ENCODE data around the gene BRMS1. TPM values are rescaled to one million over a fixed set of nuclear protein-coding genes. Genes with fewer than 3 reads are reported as not detected.

The BRMS1 gene
- total and polyA plus RNA-seq, 5 donors: 12.7 to 26.0 (median 15.0) TPM

GRCh38 chr11:66317723-66318599, 26.9 kb downstream of the BRMS1 start:
- peak; percentile 4 to 15 for ATAC-seq
- no peaks in the 10 kb centered on the region for H3K9me3 ChIP-seq (ENCODE audit: control insufficient read depth, low read length)
- peak; percentile 74 to 86 (median 83) for DNase-seq

GRCh38 chr11:66317322-66317722, 27.6 kb downstream of the BRMS1 start:
- Histone ChIP-seq H3K27me3 (ENCODE audit: control insufficient read depth, insufficient read depth) (no peaks in the 10 kb centered on the region), H3K27ac (ENCODE audit: low read length) (peak overlapping the region; percentile 82), H3K4me3 (ENCODE audit: low read length) (peak overlapping the region; percentile 47), H3K9me3 (ENCODE audit: control insufficient read depth, low read length) (no peaks in the 10 kb centered on the region), H3K4me1 (ENCODE audit: control insufficient read depth, insufficient read depth, low read length) (peaks cover 5% of the 10 kb centered on the region)
- 4% methylated on average over 14 of the region's 14 CpGs for WGBS
- ATAC-seq (peak; percentile 6 to 12), DNase-seq (peak; percentile 51 to 87 (median 86))
- intact Hi-C loops (cut with DNase I): loop anchor here in 2 of 4 donors (2.0 to 10.0 kb wide), 2 partner anchors 53 to 67 kb away; partner anchors contain the start of gene SLC29A2 (in 1 of the 2)

More at GRCh38 chr11:66317723-66318599, 26.9 kb downstream of the BRMS1 start:
- Histone ChIP-seq H3K27me3 (ENCODE audit: control insufficient read depth, insufficient read depth) (no peaks in the 10 kb centered on the region), H3K4me1 (ENCODE audit: control insufficient read depth, insufficient read depth, low read length) (peaks cover 5% of the 10 kb centered on the region), H3K4me3 (ENCODE audit: low read length) (no peak overlapping the region), H3K27ac (ENCODE audit: low read length) (peak overlapping the region; percentile 82)
- WGBS: 27% methylated on average over 16 of the region's 16 CpGs
- intact Hi-C loops (cut with DNase I): loop anchor here in 2 of 4 donors (2.0 to 10.0 kb wide), 2 partner anchors 53 to 67 kb away; partner anchors contain the start of gene SLC29A2 (in 1 of the 2)

- Histone ChIP-seq H3K9me3 (ENCODE audit: control insufficient read depth, low read length) (no peaks in the 10 kb centered on the region), H3K27me3 (ENCODE audit: control insufficient read depth, insufficient read depth) (no peaks in the 10 kb centered on the region), H3K4me3 (ENCODE audit: low read length) (peak within 1 kb of the TSS; percentile 47), H3K4me1 (ENCODE audit: control insufficient read depth, insufficient read depth, low read length) (peaks cover 5% of the 10 kb centered on the region), H3K27ac (ENCODE audit: low read length) (peak within 1 kb of the TSS; percentile 82)
- intact Hi-C loops (cut with DNase I): loop anchor here in 2 of 4 donors (2.0 to 10.0 kb wide), 2 partner anchors 54 to 68 kb away; partner anchors contain the start of gene SLC29A2 (in 1 of the 2)
- WGBS: 6% methylated on average over 29 of the region's 29 CpGs
- DNase-seq (peak; percentile 86 to 96 (median 96)), ATAC-seq (peak; percentile 59 to 70)
Observed at GRCh38 chr11:66316849-66317251, 28.1 kb downstream of the BRMS1 start, which contains the start of gene CD248. Gene CD248 (minus strand): TSS chr11:66317044. CDS start chr11:66317027, 17 bp downstream.

GRCh38 chr11:66315921-66316811, 28.7 kb downstream of the BRMS1 start:
- 60% methylated on average over 52 of the region's 52 CpGs for WGBS
- Histone ChIP-seq H3K27me3 (ENCODE audit: control insufficient read depth, insufficient read depth) (no peaks in the 10 kb centered on the region), H3K9me3 (ENCODE audit: control insufficient read depth, low read length) (no peaks in the 10 kb centered on the region), H3K4me3 (ENCODE audit: low read length) (peak overlapping the region; percentile 47), H3K4me1 (ENCODE audit: control insufficient read depth, insufficient read depth, low read length) (peaks cover 5% of the 10 kb centered on the region), H3K27ac (ENCODE audit: low read length) (peak overlapping the region; percentile 37)
- peak in 2 of 3 donors; percentile 65 to 70 for DNase-seq
- no peak for ATAC-seq
- intact Hi-C loops (cut with DNase I): loop anchor here in 2 of 4 donors (2.0 to 10.0 kb wide), 2 partner anchors 55 to 69 kb away; partner anchors contain the start of gene SLC29A2 (in 1 of the 2)

GRCh38 chr11:66315498-66315885, 29.4 kb downstream of the BRMS1 start:
- peak in 2 of 3 donors; percentile 50 to 51 for DNase-seq
- 82% methylated on average over 14 of the region's 14 CpGs for WGBS
- peaks cover 5% of the 10 kb centered on the region for H3K4me1 ChIP-seq (ENCODE audit: control insufficient read depth, insufficient read depth, low read length)
- intact Hi-C loops (cut with DNase I): loop anchor here in 1 of 4 donors (10.0 kb wide), 1 partner anchor 69 kb away; no protein-coding TSS in a partner anchor
- no peaks in the 10 kb centered on the region for H3K27me3 ChIP-seq (ENCODE audit: control insufficient read depth, insufficient read depth)
- peak overlapping the region; percentile 47 for H3K4me3 ChIP-seq (ENCODE audit: low read length)
- H3K9me3 ChIP-seq (ENCODE audit: control insufficient read depth, low read length): no peaks in the 10 kb centered on the region
- no peak for ATAC-seq
- H3K27ac ChIP-seq (ENCODE audit: low read length): no peak overlapping the region

GRCh38 chr11:66314561-66315497, 30.1 kb downstream of the BRMS1 start:
- no peak overlapping the region for H3K27ac ChIP-seq (ENCODE audit: low read length)
- H3K27me3 ChIP-seq (ENCODE audit: control insufficient read depth, insufficient read depth): no peaks in the 10 kb centered on the region
- ATAC-seq (no peak), DNase-seq (peak in 2 of 3 donors; percentile 61 to 64)
- intact Hi-C loops (cut with DNase I): loop anchor here in 3 of 4 donors (5.0 to 10.0 kb wide), 2 partner anchors 70 to 72 kb away; no protein-coding TSS in a partner anchor
- peaks cover 5% of the 10 kb centered on the region for H3K4me1 ChIP-seq (ENCODE audit: control insufficient read depth, insufficient read depth, low read length)
- peak overlapping the region; percentile 1 for H3K4me3 ChIP-seq (ENCODE audit: low read length)
- WGBS: 79% methylated on average over 17 of the region's 17 CpGs
- H3K9me3 ChIP-seq (ENCODE audit: control insufficient read depth, low read length): no peaks in the 10 kb centered on the region

- Histone ChIP-seq H3K4me3 (ENCODE audit: low read length) (peak overlapping the region; percentile 1), H3K9me3 (ENCODE audit: control insufficient read depth, low read length) (no peaks in the 10 kb centered on the region), H3K27me3 (ENCODE audit: control insufficient read depth, insufficient read depth) (no peaks in the 10 kb centered on the region), H3K4me1 (ENCODE audit: control insufficient read depth, insufficient read depth, low read length) (peaks cover 5% of the 10 kb centered on the region), H3K27ac (ENCODE audit: low read length) (peak overlapping the region; percentile 13)
- no peak for ATAC-seq
- intact Hi-C loops (cut with DNase I): loop anchor here in 3 of 4 donors (5.0 to 10.0 kb wide), 2 partner anchors 71 to 73 kb away; no protein-coding TSS in a partner anchor
- no peak for DNase-seq
- 74% methylated on average over 1 of the region's 1 CpG for WGBS
Observed at GRCh38 chr11:66314186-66314501, 30.8 kb downstream of the BRMS1 start.

GRCh38 chr11:66313321-66314185, 31.4 kb downstream of the BRMS1 start:
- peak overlapping the region; percentile 48 for H3K4me3 ChIP-seq (ENCODE audit: low read length)
- no peaks in the 10 kb centered on the region for H3K9me3 ChIP-seq (ENCODE audit: control insufficient read depth, low read length)
- intact Hi-C loops (cut with DNase I): loop anchor here in 3 of 4 donors (2.0 to 10.0 kb wide), 3 partner anchors 15 to 74 kb away; no protein-coding TSS in a partner anchor
- WGBS: 32% methylated on average over 38 of the region's 38 CpGs
- H3K27ac ChIP-seq (ENCODE audit: low read length): peak overlapping the region; percentile 95
- DNase-seq: peak in 2 of 3 donors; percentile 58 to 82
- peaks cover 5% of the 10 kb centered on the region for H3K4me1 ChIP-seq (ENCODE audit: control insufficient read depth, insufficient read depth, low read length)
- no peaks in the 10 kb centered on the region for H3K27me3 ChIP-seq (ENCODE audit: control insufficient read depth, insufficient read depth)
- no peak for ATAC-seq
